ENCODE measurements around the gene VRK1. TPM values are rescaled to one million over a fixed set of nuclear protein-coding genes. Genes with fewer than 3 reads are reported as not detected.

Gene VRK1
- polyA plus RNA-seq, 1 donor: 7.9 TPM

- no peak for DNase-seq
These were observed 91.4 kb downstream of the VRK1 start for GRCh38 chr14:96888593-96888992.

DNA sequence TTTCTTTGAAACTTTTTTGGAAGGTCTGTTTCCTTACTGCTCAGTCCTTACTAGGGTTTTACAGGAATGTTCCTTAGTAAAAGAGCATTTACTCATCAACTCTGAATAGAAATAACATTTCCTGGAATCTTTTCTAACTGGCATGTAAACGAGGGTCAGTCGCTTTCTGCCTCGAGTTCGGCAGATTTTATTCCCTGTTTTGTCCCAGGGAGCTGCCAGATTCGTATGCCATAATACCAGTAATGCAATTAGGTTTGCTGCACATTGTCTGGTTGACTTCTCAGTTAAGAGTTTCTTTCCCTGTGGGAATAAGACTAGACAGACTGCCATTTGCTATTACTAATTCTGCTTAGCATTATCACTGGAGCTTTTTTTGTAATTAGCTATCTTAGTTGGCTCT lies 91.9 kb downstream of the VRK1 start:
- DNase-seq: no peak

DNA sequence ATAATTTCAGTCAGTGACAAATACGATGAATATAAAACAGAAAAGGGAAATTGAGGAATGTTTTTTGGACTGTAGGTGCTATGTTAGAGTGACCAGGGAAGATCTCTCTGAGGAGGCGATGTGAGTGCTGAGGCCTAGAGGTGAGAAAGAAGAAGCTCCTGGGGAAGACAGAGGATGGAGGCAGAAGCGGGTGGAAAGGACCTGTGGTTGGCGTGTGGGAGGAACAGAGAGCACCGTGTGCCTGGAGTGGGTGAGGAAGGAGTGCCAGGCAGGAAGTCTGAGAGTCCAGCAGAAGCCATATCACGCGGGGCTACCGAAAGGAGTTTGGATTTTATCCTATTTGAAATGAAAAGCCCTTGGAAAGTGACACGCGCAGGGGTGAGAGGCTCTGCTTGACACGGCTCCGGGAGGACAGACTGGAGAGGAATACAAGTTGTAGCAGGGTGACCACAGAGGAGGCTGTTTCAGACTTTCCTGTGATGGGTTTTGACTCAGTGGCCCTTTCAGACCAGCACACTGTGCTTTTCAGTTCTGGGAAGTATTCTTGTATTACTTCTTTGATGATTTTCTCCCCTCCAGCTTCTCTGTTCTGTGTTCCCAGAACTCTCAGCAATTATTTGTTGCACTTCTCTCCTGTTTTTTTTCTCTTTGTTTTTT lies 96.9 kb downstream of the VRK1 start:
- no peak for DNase-seq

DNA sequence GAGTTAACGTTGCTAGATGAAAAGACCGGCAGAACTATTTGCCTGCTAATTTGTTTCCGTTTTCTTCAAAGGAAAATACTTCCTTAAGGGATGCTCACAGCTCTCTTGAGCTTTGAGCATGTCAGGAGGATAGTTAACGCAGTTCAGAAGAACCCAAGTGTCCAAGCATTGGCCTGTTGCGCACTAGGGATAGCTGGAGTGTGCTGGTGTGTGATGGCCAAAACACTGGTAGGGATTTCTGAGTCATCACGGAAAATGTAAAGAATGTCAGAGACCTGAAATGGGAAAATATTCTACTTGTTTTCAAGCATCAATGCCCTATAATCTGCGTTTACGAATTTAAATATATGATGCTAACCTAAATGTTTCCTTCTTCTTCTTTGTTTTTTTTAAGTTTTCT lies 97.8 kb downstream of the VRK1 start:
- no peak for DNase-seq

- DNase-seq: no peak
These were observed 98.6 kb downstream of the VRK1 start for GRCh38 chr14:96895658-96896271.

DNA sequence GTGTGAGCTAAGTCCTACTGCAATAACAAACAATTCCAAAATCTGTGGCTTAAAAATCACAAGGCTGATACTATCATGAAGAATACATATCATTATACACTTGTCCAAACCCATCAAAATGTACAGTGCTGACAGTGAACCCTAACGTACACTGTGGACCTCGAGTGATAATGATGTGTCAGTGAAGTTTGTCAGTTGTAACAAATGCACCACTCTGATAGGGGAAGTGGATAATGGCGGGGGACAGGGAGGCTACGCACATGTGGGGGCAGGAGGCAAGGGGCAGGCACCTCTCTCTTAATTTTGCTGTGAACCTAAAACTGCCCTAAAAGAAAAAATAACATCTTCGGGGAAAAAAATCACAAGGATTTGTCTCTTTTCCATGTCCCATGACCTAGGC lies 100.0 kb downstream of the VRK1 start:
- DNase-seq: no peak

DNA sequence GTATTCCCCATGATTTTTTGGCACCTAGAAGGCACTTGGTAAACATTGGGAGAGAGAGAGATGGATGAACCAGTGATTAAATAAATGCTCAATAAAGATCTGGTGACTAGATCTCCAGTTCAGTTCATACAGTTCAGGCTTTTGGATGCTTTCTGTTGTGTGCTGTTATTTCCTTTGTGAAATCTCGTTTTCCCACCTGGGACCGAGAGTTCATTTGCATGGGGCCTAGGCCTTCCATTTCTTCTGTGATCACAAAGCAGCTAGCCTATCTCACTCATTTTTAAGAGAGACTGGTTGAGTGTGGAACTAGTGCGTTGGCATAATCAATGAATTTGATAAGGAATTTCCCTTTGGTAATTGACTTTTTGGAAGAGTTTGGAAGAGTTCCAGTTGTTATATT lies 104.0 kb downstream of the VRK1 start:
- DNase-seq: no peak

GRCh38 chr14:96902004-96902403 lies 104.8 kb downstream of the VRK1 start:
- no peak for DNase-seq

DNA sequence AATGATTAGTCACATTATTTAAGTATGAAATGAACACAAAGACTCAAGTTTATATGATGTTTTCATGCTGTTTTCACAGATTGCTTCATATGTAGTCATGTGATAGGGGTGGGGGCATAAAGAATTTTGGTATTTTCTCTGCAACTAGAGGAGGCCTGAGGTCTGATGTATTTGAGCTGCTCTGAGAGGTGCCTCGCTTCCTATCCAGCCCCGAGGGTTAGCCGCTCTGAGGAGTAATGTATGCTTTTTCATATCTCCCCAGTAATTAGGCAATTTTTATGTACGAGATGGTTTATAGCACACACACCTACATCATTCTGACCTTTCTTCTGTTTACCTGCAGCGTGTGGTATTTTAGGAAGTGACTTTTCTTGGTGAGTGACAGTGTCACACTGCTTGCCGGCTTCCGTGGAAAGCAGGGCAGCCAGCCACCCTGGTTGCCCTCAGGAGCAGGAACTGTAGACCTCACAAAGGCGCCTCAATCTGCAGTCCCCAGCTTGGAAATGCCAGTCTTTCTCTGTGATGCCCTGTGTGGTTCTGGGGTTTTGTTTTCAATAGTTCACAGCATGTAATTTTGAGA lies 106.4 kb downstream of the VRK1 start:
- no peak for DNase-seq

DNA sequence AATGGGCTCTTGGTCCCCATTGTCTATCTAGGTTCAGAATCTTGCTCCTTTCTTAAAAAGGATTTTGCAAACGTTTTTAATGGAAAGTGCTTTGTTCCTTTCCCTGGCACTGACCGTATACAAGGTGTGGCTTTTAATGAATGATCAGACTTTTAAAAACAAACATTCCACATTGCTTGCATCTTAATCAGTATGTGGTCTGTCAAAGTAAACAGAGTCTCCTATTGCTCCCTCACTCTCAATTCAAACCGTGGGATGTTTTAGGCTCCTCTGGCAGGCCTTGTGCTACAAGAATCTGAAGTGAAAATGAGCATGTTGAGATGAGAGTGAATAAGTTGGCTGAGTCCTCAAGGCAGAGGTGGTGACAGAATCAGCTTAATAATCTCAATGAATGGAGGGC lies 107.0 kb downstream of the VRK1 start:
- no peak for DNase-seq

DNA sequence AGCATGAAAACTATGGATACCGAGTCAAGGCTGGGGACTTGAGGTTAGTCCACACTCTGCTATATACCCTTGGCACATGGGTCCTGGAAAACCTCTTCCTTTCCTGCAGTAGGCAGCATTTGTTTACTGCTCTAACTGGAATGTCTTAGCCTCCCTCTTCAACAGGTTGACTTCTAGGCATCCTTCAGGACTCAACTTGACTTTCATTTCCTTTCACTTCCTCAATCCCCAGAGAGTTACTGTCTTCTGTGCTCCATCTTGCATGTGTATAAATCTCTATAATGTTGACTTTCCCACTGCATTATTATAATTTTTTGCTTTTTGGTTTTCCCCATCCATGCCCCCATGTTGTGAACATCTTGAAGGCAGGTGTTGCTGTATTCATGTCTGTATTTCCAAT lies 107.9 kb downstream of the VRK1 start:
- no peak for DNase-seq

DNA sequence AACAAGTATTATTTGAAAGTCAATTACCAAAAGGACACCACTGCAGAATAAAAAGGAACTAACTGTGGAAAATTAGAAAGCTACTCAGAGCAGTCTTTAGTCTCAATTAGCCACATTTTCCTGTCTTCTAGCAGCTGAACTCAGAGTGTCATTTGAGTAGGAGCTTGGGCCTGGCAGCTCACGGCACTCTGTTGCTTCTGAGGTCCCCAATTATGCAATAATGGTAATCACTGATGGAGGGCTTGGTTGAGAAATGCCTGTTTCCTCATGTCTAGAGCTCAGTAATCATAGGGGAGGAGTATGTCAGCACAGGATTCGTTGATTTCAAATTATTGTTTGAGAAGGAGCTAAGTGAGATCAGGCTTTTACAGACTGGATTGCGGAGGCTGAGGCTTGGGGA lies 108.6 kb downstream of the VRK1 start:
- no peak for DNase-seq

- DNase-seq: no peak
These were observed 109.3 kb downstream of the VRK1 start for GRCh38 chr14:96906434-96906833.

DNA sequence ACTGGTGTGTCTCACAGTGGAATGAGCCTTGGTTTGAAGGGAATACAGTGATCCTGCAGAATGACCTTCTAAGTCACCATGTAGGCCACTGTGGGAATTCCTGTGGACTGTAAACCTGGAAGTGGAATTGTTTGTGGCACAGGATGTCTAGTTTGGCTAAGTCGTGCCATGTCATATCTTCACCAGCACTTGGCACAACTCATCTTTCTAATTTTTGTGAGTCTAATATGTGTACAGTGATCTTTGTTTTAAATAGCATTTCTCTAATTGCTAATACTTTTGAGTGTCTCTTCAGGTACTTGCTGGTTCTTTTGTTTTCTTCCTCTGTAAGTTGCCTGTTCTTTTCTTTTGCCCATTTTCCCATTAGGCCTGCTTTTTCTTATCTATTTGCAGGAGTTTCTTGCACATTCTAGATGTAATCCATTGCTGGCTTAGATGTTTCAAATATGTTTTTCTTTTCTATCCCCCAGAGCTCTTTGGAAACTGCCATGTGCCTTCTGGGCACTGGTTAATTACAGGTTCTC lies 112.7 kb downstream of the VRK1 start:
- no peak for DNase-seq

GRCh38 chr14:96911499-96912149 lies 114.4 kb downstream of the VRK1 start:
- peak; percentile 10 for DNase-seq

- DNase-seq: no peak
These were observed 117.5 kb downstream of the VRK1 start for GRCh38 chr14:96914571-96915128.

GRCh38 chr14:96915478-96915877 lies 118.3 kb downstream of the VRK1 start:
- no peak for DNase-seq

GRCh38 chr14:96916751-96917150 lies 119.6 kb downstream of the VRK1 start:
- DNase-seq: no peak

GRCh38 chr14:96917442-96917963 lies 120.3 kb downstream of the VRK1 start:
- no peak for DNase-seq

DNA sequence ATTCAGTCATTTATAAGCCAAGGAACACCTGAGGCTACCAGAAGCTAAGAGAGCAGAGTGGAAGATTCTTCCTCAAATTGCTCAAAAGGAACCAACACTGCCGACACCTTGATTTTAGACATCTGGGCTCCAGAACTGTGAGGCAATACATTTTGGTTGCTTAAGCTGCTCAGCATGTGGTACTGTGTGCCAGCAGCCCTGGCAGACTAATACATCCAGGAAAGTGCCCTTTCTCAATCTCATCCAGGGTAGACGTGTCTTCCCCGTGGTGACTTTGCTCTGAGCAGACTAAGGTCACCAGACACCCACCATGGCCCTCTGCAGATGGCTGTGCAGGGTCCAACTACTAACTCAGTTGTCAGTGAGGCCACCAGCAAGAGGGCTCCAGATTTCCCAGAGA lies 122.8 kb downstream of the VRK1 start:
- DNase-seq: no peak

GRCh38 chr14:96920820-96921219 lies 123.6 kb downstream of the VRK1 start:
- no peak for DNase-seq

GRCh38 chr14:96922986-96923385 lies 125.8 kb downstream of the VRK1 start:
- DNase-seq: no peak

DNA sequence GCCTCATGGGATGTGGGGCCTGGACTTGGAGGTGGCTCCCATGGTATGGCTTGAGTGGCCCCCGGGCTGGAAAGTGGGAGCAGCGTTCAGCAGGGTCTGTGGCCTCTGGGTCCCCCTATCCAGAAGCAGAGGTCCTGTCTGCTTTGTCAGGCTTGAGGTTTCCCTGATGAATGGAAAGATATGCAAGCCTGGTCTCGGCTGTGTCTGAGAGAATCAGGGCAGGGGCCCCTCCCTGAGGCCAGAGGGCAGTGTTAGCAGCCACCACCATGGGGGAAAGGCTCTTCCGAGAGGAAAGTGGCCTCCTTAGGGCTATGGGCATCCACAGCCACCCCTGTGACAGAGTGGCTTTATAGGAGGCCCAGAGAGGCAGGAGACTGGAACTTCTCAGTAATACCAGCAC lies 128.2 kb downstream of the VRK1 start:
- no peak for DNase-seq

All from hindlimb muscle (tissue), 1 donor.